Measurements from ENCODE around the gene PSG11.
"Not testable (repeated sequence)": the region's sequence is repeated elsewhere in the genome, so short reads cannot be mapped to it uniquely, and the experiment has no call there.

DNA sequence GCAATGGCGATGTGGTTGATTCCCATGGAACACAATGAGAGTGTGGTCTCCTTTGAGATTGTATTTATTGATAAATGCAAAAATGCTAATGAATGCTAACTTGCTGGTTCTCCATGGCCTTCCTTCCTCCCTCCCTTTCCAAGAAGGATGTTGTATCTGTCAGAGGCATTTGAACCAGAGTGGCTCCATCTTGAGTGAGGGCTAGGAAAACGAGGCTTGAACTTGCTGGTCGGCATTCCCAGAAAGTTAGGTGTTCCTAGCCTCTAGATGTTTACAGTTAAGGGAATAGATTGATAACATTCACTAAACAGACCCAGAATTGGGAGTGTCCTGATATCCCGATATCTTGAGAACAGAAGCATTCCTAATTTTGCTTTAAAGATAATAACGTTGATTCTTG, 54.8 kb downstream of the PSG11 start:
- TF ChIP-seq POLR2A (IDR thresholded peaks at IDR 0.05), result not testable (repeated sequence)
- TF ChIP-seq, protein P1, sequence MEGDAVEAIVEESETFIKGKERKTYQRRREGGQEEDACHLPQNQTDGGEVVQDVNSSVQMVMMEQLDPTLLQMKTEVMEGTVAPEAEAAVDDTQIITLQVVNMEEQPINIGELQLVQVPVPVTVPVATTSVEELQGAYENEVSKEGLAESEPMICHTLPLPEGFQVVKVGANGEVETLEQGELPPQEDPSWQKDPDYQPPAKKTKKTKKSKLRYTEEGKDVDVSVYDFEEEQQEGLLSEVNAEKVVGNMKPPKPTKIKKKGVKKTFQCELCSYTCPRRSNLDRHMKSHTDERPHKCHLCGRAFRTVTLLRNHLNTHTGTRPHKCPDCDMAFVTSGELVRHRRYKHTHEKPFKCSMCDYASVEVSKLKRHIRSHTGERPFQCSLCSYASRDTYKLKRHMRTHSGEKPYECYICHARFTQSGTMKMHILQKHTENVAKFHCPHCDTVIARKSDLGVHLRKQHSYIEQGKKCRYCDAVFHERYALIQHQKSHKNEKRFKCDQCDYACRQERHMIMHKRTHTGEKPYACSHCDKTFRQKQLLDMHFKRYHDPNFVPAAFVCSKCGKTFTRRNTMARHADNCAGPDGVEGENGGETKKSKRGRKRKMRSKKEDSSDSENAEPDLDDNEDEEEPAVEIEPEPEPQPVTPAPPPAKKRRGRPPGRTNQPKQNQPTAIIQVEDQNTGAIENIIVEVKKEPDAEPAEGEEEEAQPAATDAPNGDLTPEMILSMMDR (IDR thresholded peaks at IDR 0.05), result not testable (repeated sequence)
